ENCODE results near the gene NAP1L1.

GRCh38 chr12:76078748-76079147, 5.7 kb downstream of the NAP1L1 start:
- TF ChIP-seq POLR2A (IDR thresholded peaks at IDR 0.05; ENCODE audit: low read depth, low read length): no peak
- TF ChIP-seq POLR2AphosphoS5 (IDR thresholded peaks at IDR 0.05; ENCODE audit: low read depth, low read length): no peak
- no peak for TF ChIP-seq TAF1 (IDR thresholded peaks at IDR 0.05; ENCODE audit: low read depth, low read length)
- TF ChIP-seq SPI1 (IDR thresholded peaks at IDR 0.05; ENCODE audit: low read depth, low read length): no peak
- no peak for TF ChIP-seq PAX5 (IDR thresholded peaks at IDR 0.05; ENCODE audit: insufficient read depth, low read length, severe bottlenecking)

All from GM12891 (cell line).